SK-N-SH (cell line): ENCODE data around the gene KRT84. TPM values are rescaled to one million over a fixed set of nuclear protein-coding genes. Genes with fewer than 3 reads are reported as not detected.

Experiments used
- CTCF ChIA-PET: fragments of 300-600, 350-600 bp; formaldehyde crosslinking; extraction: SDS; loops from one replicate; lab custom pipeline; 2021; lab: Yijun Ruan, JAX
- POLR2A ChIA-PET: fragments of 350-600 bp; sonication (Branson Sonifier 250); formaldehyde crosslinking; extraction: SDS; loops from one replicate; lab custom pipeline; 2020; ENCODE audit warnings: antibody characterized with exemption, inconsistent platforms; lab: Yijun Ruan, JAX
- DNase-seq: peaks from one replicate; pipeline ENCODE4 v3.0.0; 2012
- H2AFZ ChIP-seq: fragments of 200-600 bp; sonication (generic); 2 replicates; pipeline ENCODE4 v1.8.1; 2016; ENCODE audit warnings: antibody characterized with exemption, mild to moderate bottlenecking, low read depth
- H3F3A ChIP-seq: fragments of 200-600 bp; sonication (generic); replicated peaks from 2 replicates; pipeline ENCODE3; 2016; ENCODE audit warnings: antibody characterized with exemption, mild to moderate bottlenecking; ENCODE audit not compliant: insufficient read depth
- H3K27ac ChIP-seq, 2 experiments: fragments of 200-500 bp in 1 of 2; fragments of 200-600 bp in 1 of 2; sonication (Bioruptor generic) in 1 of 2; sonication (generic), shearing (Covaris generic) in 1 of 2; 2 replicates each; pipeline versions ENCODE4 v1.5.1 to v1.6.1; 2014 to 2016; ENCODE audit warnings: low read depth in 2 of 2, inconsistent platforms in 1 of 2, low read length in 1 of 2, mild to moderate bottlenecking in 1 of 2, mixed read lengths in 1 of 2
- H3K27me3 ChIP-seq: fragments of 200-600 bp; sonication (generic), shearing (Covaris generic); 2 replicates; pipeline ENCODE4 v1.6.1; 2016; ENCODE audit warnings: mixed run types; ENCODE audit not compliant: insufficient read depth
- H3K36me3 ChIP-seq, 2 experiments: fragments of 200-500 bp in 1 of 2; fragments of 200-600 bp in 1 of 2; sonication (Bioruptor generic) in 1 of 2; sonication (generic) in 1 of 2; replicated peaks in 1 of 2; 2 replicates each; pipeline versions ENCODE3 to v1.5.1; 2014 to 2016; ENCODE audit warnings: low read length in 1 of 2, mild to moderate bottlenecking in 1 of 2; ENCODE audit not compliant: insufficient read depth in 2 of 2, control insufficient read depth in 1 of 2
- H3K4me1 ChIP-seq, 2 experiments: fragments of 200-500 bp in 1 of 2; fragments of 200-600 bp in 1 of 2; sonication (Bioruptor generic) in 1 of 2; sonication (generic), shearing (Covaris generic) in 1 of 2; 2 replicates each; pipeline versions ENCODE4 v1.5.1 to v1.6.1; 2014 to 2016; ENCODE audit warnings: low read depth in 1 of 2, low read length in 1 of 2, mixed run types in 1 of 2; ENCODE audit not compliant: insufficient read depth in 2 of 2, control insufficient read depth in 1 of 2
- H3K4me2 ChIP-seq: fragments of 200-600 bp; sonication (generic), shearing (Covaris generic); 2 replicates; pipeline ENCODE4 v1.6.1; 2017; ENCODE audit warnings: mixed run types
- H3K4me3 ChIP-seq, 2 experiments: fragments of 200-500 bp in 1 of 2; fragments of 200-600 bp in 1 of 2; sonication (Bioruptor generic) in 1 of 2; sonication (generic), shearing (Covaris generic) in 1 of 2; 2 replicates each; pipeline versions ENCODE4 v1.5.1 to v1.8.1; 2014 to 2016; ENCODE audit warnings: low read depth in 2 of 2, inconsistent platforms in 1 of 2, low read length in 1 of 2, mild to moderate bottlenecking in 1 of 2, mixed read lengths in 1 of 2, moderate library complexity in 1 of 2
- H3K79me2 ChIP-seq: fragments of 200-600 bp; sonication (generic); 2 replicates; pipeline ENCODE4 v1.8.1; 2017; ENCODE audit warnings: mild to moderate bottlenecking; ENCODE audit not compliant: insufficient read depth
- H3K9ac ChIP-seq: fragments of 200-600 bp; sonication (generic); 2 replicates; pipeline ENCODE4 v1.6.1; 2017; ENCODE audit warnings: mixed run types
- H3K9me2 ChIP-seq: fragments of 200-600 bp; sonication (generic); 2 replicates; pipeline ENCODE4 v1.6.1; 2017; ENCODE audit warnings: mixed run types
- H3K9me3 ChIP-seq: fragments of 200-600 bp; sonication (generic); 2 replicates; pipeline ENCODE4 v1.6.1; 2017; ENCODE audit warnings: mixed run types, mild to moderate bottlenecking, moderate library complexity
- H4K20me1 ChIP-seq: fragments of 200-600 bp; sonication (generic); 2 replicates; pipeline ENCODE4 v1.6.1; 2017; ENCODE audit warnings: mild to moderate bottlenecking, mixed run types; ENCODE audit not compliant: insufficient read depth
- CHD2 ChIP-seq: fragments of 150-350 bp; IDR thresholded peaks from 2 replicates; pipeline ENCODE4 v1.6.1; 2018; ENCODE audit warnings: low read length; ENCODE audit not compliant: partially characterized antibody
- FOXJ3 ChIP-seq: sonication (generic); formaldehyde crosslinking; IDR thresholded peaks from 2 replicates; pipeline ENCODE4 v1.5.1; 2020; ENCODE audit warnings: mild to moderate bottlenecking, missing genetic modification reagents
- FOXM1 ChIP-seq: IDR thresholded peaks from 2 replicates; pipeline ENCODE4 v1.4.0; 2012; ENCODE audit warnings: low read depth, mild to moderate bottlenecking
- GATA2 ChIP-seq: sonication (generic); formaldehyde crosslinking; IDR thresholded peaks from 2 replicates; pipeline ENCODE4 v1.5.0; 2020; ENCODE audit warnings: mild to moderate bottlenecking, missing genetic modification reagents
- MEF2A ChIP-seq: IDR thresholded peaks from 2 replicates; pipeline ENCODE4 v1.4.0; 2012; ENCODE audit warnings: low read depth, borderline replicate concordance
- MXI1 ChIP-seq: IDR thresholded peaks from 2 replicates; pipeline ENCODE4 v1.6.1; 2012; ENCODE audit warnings: mild to moderate bottlenecking, low read depth, low read length, improper control_type of control experiment
- NFIC ChIP-seq: IDR thresholded peaks from 2 replicates; pipeline ENCODE4 v1.4.0; 2012; ENCODE audit warnings: borderline replicate concordance
- NRF1 ChIP-seq: IDR thresholded peaks from 2 replicates; pipeline ENCODE4 v1.6.1; 2012; ENCODE audit warnings: low read depth, mild to moderate bottlenecking, low read length
- SIN3A ChIP-seq: IDR thresholded peaks from 2 replicates; pipeline ENCODE4 v1.6.1; 2012; ENCODE audit warnings: low read depth, mild to moderate bottlenecking, low read length, moderate library complexity, borderline replicate concordance
- TCF12 ChIP-seq: IDR thresholded peaks from 2 replicates; pipeline ENCODE4 v1.4.0; 2012
- YY1 ChIP-seq: IDR thresholded peaks from 2 replicates; pipeline ENCODE4 v1.4.0; 2012; ENCODE audit warnings: low read depth, mild to moderate bottlenecking
- WGBS: methylation state at CpG from one replicate; pipeline ENCODE4 v1.1.6; 2017; ENCODE audit warnings: low lambda C conversion rate; 5-methylcytosine and 5-hydroxymethylcytosine counted together
- polyA plus RNA-seq, 3 experiments: library from polyadenylated mRNA; depleted of rRNA; stranded (reverse); fragments of >200 nt; gene quantifications; 2 replicates each; pipeline ENCODE4 v1.2.3, GENCODE V29; 2012
- TF ChIP-seq, protein P1 (sequence below): fragments of 200-600 bp; sonication (generic); IDR thresholded peaks from 2 replicates; pipeline ENCODE4 v1.6.1; 2017; ENCODE audit warnings: antibody characterized with exemption, mild to moderate bottlenecking, moderate library complexity
- TF ChIP-seq, protein P2 (sequence below): IDR thresholded peaks from 2 replicates; pipeline ENCODE4 v1.4.0; 2012; ENCODE audit warnings: low read depth, borderline replicate concordance
- TF ChIP-seq, protein P3 (sequence below): IDR thresholded peaks from 2 replicates; pipeline ENCODE4; 2012
- TF ChIP-seq, protein P4 (sequence below): IDR thresholded peaks from 2 replicates; pipeline ENCODE4 v1.4.0; 2012; ENCODE audit warnings: low read depth
- TF ChIP-seq, protein P5 (sequence below): IDR thresholded peaks from 2 replicates; pipeline ENCODE4 v1.4.0; 2012; ENCODE audit warnings: low read depth, borderline replicate concordance

The KRT84 gene
- polyA plus RNA-seq, 1 of the 3 experiments (the other 2 are of a cell fraction) = not detected

DNA sequence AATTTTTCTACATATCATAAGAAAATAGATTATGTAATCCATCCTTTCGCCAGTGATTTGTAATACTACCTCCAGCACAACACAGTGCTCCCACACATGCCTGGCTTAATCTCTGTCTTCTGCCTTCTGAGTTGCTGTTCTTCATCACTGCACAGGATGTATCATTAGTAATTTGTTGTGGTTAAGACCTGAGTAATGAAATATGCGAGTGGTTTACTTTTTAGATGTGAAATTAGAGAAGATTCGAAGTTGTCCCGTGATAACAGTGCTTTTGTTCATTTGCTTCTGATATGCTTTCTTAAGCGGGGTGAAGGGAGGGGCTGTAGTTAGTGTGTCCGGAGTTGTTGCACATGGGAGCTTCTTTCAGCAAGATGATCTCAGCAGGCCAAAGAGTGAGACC, 36.3 kb downstream of the KRT84 start:
- Histone ChIP-seq H3K9ac (no peak overlapping the region), H3K27me3 (peaks cover 25% of the 10 kb centered on the region), H3K4me1 (no peaks in the 10 kb centered on the region; a peak in 1 of 4 replicates), H3K9me3 (no peaks in the 10 kb centered on the region), H3K4me2 (no peak overlapping the region), H3K9me2 (no peaks in the 10 kb centered on the region), H3K79me2 (no peaks in the 10 kb centered on the region), H2AFZ (no peak overlapping the region), H4K20me1 (no peaks in the 10 kb centered on the region), H3F3A (no peaks in the 10 kb centered on the region), H3K36me3 (no peaks in the 10 kb centered on the region), H3K4me3 (no peak overlapping the region), H3K27ac (no peak overlapping the region)
- CTCF ChIA-PET = interaction anchor here (1.4 kb wide), 1 partner anchor 22 kb away, joined by 6 read pairs; no protein-coding TSS in a partner anchor
- TF ChIP-seq TCF12 = peak; percentile 52; the same call in 1 of the 2 replicates
- TF ChIP-seq, protein P1, sequence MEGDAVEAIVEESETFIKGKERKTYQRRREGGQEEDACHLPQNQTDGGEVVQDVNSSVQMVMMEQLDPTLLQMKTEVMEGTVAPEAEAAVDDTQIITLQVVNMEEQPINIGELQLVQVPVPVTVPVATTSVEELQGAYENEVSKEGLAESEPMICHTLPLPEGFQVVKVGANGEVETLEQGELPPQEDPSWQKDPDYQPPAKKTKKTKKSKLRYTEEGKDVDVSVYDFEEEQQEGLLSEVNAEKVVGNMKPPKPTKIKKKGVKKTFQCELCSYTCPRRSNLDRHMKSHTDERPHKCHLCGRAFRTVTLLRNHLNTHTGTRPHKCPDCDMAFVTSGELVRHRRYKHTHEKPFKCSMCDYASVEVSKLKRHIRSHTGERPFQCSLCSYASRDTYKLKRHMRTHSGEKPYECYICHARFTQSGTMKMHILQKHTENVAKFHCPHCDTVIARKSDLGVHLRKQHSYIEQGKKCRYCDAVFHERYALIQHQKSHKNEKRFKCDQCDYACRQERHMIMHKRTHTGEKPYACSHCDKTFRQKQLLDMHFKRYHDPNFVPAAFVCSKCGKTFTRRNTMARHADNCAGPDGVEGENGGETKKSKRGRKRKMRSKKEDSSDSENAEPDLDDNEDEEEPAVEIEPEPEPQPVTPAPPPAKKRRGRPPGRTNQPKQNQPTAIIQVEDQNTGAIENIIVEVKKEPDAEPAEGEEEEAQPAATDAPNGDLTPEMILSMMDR = no peak
- no peak for TF ChIP-seq NRF1
- no peak for TF ChIP-seq MEF2A
- no peak for TF ChIP-seq FOXM1
- TF ChIP-seq, protein P2, sequence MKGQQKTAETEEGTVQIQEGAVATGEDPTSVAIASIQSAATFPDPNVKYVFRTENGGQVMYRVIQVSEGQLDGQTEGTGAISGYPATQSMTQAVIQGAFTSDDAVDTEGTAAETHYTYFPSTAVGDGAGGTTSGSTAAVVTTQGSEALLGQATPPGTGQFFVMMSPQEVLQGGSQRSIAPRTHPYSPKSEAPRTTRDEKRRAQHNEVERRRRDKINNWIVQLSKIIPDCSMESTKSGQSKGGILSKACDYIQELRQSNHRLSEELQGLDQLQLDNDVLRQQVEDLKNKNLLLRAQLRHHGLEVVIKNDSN = no peak
- TF ChIP-seq, protein P3, sequence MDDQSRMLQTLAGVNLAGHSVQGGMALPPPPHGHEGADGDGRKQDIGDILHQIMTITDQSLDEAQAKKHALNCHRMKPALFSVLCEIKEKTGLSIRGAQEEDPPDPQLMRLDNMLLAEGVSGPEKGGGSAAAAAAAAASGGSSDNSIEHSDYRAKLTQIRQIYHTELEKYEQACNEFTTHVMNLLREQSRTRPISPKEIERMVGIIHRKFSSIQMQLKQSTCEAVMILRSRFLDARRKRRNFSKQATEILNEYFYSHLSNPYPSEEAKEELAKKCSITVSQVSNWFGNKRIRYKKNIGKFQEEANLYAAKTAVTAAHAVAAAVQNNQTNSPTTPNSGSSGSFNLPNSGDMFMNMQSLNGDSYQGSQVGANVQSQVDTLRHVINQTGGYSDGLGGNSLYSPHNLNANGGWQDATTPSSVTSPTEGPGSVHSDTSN = peak; percentile 23; the same call in 1 of the 2 replicates
- no peak for TF ChIP-seq MXI1
- TF ChIP-seq, protein P4, sequence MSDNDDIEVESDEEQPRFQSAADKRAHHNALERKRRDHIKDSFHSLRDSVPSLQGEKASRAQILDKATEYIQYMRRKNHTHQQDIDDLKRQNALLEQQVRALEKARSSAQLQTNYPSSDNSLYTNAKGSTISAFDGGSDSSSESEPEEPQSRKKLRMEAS = no peak
- no peak for TF ChIP-seq CHD2
- TF ChIP-seq YY1 = no peak
- DNase-seq = no peak
- WGBS = 27% methylated on average over 6 of the region's 6 CpGs
- POLR2A ChIA-PET = no interaction called here

DNA sequence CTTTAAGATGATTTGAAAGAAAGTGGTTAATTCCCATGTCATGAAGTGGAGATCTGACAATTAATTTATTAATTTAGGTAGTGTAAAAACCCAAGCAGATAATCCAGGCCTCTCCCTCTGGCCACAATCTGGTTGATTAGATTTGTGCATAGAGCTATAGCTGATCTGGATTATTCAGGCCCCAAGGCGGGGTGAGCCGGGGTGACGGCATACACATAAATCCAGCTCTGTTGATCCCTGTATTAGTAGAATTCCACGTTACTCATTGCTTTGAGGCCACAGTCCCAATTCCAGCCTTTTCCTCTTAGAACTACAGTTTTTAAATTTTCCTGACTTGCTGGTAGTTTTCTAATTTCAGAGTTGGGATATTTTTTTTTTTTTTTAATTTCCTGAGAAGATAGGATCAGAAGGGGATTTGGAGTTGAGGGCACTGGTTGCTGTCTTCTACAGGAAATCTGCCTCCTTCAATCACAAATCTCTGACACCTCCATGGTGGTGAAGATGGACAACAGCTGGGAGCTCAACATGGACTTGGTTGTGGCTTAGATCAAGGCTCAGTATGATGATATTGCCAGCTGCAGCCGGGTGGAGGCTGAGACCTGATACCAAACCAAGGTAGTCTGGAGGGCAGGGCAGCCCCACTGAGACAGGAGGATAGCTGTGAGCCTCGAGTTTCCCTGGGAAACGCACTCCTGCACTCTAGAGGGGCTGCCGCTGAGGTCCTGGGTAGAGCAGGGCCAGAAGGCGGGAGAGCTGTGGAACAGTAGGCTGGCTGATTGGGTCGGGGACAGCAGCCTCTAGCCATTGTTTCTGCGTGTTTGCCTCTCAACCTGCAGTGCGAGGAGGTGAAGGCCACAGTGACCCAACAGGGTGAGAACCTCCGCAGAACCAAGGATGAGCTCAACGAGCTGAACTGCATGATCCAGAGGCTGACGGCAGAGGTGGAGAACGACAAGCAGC, 37.6 kb downstream of the KRT84 start:
- Histone ChIP-seq H3K4me3 (no peak overlapping the region), H2AFZ (no peak overlapping the region), H3K9me2 (no peaks in the 10 kb centered on the region), H3F3A (no peaks in the 10 kb centered on the region), H3K4me2 (no peak overlapping the region), H3K79me2 (no peaks in the 10 kb centered on the region), H3K9me3 (no peaks in the 10 kb centered on the region), H3K4me1 (no peaks in the 10 kb centered on the region), H3K27me3 (peaks cover 21% of the 10 kb centered on the region), H3K27ac (no peak overlapping the region), H4K20me1 (no peaks in the 10 kb centered on the region), H3K36me3 (no peaks in the 10 kb centered on the region), H3K9ac (no peak overlapping the region)
- CTCF ChIA-PET = interaction anchor here (0.8 to 1.4 kb wide), 3 partner anchors 20 to 518 kb away, joined by 3 to 5 read pairs (median 3); no protein-coding TSS in a partner anchor
- 56% methylated on average over 11 of the region's 16 CpGs for WGBS
- no peak for DNase-seq
- POLR2A ChIA-PET = no interaction called here
- TF ChIP-seq GATA2 (CRISPR knock-in tag) (no peak), FOXJ3 (CRISPR knock-in tag) (no peak), YY1 (no peak), NFIC (no peak), SIN3A (no peak)
- TF ChIP-seq, protein P3 = no peak
- TF ChIP-seq, protein P5, sequence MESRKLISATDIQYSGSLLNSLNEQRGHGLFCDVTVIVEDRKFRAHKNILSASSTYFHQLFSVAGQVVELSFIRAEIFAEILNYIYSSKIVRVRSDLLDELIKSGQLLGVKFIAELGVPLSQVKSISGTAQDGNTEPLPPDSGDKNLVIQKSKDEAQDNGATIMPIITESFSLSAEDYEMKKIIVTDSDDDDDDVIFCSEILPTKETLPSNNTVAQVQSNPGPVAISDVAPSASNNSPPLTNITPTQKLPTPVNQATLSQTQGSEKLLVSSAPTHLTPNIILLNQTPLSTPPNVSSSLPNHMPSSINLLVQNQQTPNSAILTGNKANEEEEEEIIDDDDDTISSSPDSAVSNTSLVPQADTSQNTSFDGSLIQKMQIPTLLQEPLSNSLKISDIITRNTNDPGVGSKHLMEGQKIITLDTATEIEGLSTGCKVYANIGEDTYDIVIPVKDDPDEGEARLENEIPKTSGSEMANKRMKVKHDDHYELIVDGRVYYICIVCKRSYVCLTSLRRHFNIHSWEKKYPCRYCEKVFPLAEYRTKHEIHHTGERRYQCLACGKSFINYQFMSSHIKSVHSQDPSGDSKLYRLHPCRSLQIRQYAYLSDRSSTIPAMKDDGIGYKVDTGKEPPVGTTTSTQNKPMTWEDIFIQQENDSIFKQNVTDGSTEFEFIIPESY = no peak
